H1 (cell line): ENCODE measurements around the gene FOXF1. TPM values are rescaled to one million over a fixed set of nuclear protein-coding genes. Genes with fewer than 3 reads are reported as not detected.

ENCODE experiments used
- CTCF ChIA-PET: fragments of 300-600 bp; sonication (Branson Sonifier 250); formaldehyde crosslinking; loops from one replicate; lab custom pipeline; 2021; ENCODE audit not compliant: partially characterized antibody; lab: Charles Lee
- POLR2A ChIA-PET: fragments of 300-600 bp; sonication (Branson Sonifier 250); formaldehyde crosslinking; loops from one replicate; lab custom pipeline; 2021; ENCODE audit warnings: inconsistent platforms; ENCODE audit not compliant: partially characterized antibody; lab: Charles Lee
- DNase-seq, 2 experiments: peaks; one replicate each; pipeline versions ENCODE4 v3.0.0 to v3.0.0-alpha.2; 2010 to 2022; ENCODE audit warnings: low spot score in 2 of 2, low read depth in 1 of 2, mixed read lengths in 1 of 2
- FAIRE-seq: peaks from 2 replicates; lab custom pipeline; 2011; peaks lifted over from hg19 to GRCh38; lab: Jason Lieb, UNC
- H2AFZ ChIP-seq: 2 replicates; pipeline ENCODE4 v1.8.1; 2012; ENCODE audit warnings: low read length, inconsistent platforms
- H2AK5ac ChIP-seq: 2 replicates; pipeline ENCODE4 v1.6.1; 2013; ENCODE audit warnings: low read depth, low read length
- H2BK120ac ChIP-seq: replicated peaks from 2 replicates; pipeline ENCODE3; 2013; ENCODE audit warnings: low read depth, low read length, inconsistent platforms
- H2BK12ac ChIP-seq: 2 replicates; pipeline ENCODE4 v1.6.1; 2013; ENCODE audit warnings: low read depth, low read length
- H2BK15ac ChIP-seq: 2 replicates; pipeline ENCODE4 v1.6.1; 2013; ENCODE audit warnings: low read length
- H2BK20ac ChIP-seq: 2 replicates; pipeline ENCODE4 v1.6.1; 2013; ENCODE audit warnings: low read length
- H2BK5ac ChIP-seq: 2 replicates; pipeline ENCODE4 v1.6.1; 2013; ENCODE audit warnings: low read depth, low read length
- H3K14ac ChIP-seq: 2 replicates; pipeline ENCODE4 v1.6.1; 2013; ENCODE audit warnings: inconsistent platforms; ENCODE audit not compliant: insufficient read length
- H3K18ac ChIP-seq: 2 replicates; pipeline ENCODE4 v1.6.1; 2013; ENCODE audit warnings: low read length; ENCODE audit errors: extremely low read depth
- H3K23ac ChIP-seq: 2 replicates; pipeline ENCODE4 v1.6.1; 2013; ENCODE audit warnings: inconsistent platforms; ENCODE audit not compliant: insufficient read length
- H3K23me2 ChIP-seq: 2 replicates; pipeline ENCODE4 v1.6.1; 2013; ENCODE audit warnings: low read depth, low read length
- H3K27ac ChIP-seq: 2 replicates; pipeline ENCODE4 v1.6.1; 2011; ENCODE audit warnings: low read depth, low read length, inconsistent platforms
- H3K27me3 ChIP-seq, 4 experiments: replicated peaks in 1 of 4; 1 replicate in 1 of 4; 2 replicates in 3 of 4; pipeline versions ENCODE4 v1.6.1 to v1.8.1; 2011 to 2013; ENCODE audit warnings: low read length in 3 of 4, mild to moderate bottlenecking in 3 of 4, inconsistent platforms in 2 of 4, mixed read lengths in 2 of 4, moderate library complexity in 1 of 4; ENCODE audit not compliant: control insufficient read depth in 3 of 4, insufficient read depth in 3 of 4; ENCODE audit errors: extremely low read depth in 1 of 4
- H3K36me3 ChIP-seq, 4 experiments: 2 replicates each; pipeline versions ENCODE4 v1.6.1 to v1.8.1; 2011 to 2013; ENCODE audit warnings: mild to moderate bottlenecking in 4 of 4, low read length in 3 of 4, moderate library complexity in 2 of 4, control low read depth in 1 of 4, inconsistent platforms in 1 of 4; ENCODE audit not compliant: insufficient read depth in 4 of 4, control insufficient read depth in 2 of 4
- H3K4ac ChIP-seq: replicated peaks from 2 replicates; pipeline ENCODE3; 2013; ENCODE audit warnings: low read length, low read depth, mixed read lengths, inconsistent platforms; ENCODE audit not compliant: insufficient read length
- H3K4me1 ChIP-seq, 4 experiments: replicated peaks in 1 of 4; 1 replicate in 1 of 4; 2 replicates in 3 of 4; pipeline versions ENCODE4 v1.6.1 to v1.8.1; 2011 to 2013; ENCODE audit warnings: low read length in 3 of 4, inconsistent platforms in 2 of 4, mixed read lengths in 1 of 4; ENCODE audit not compliant: insufficient read depth in 4 of 4, control insufficient read depth in 3 of 4
- H3K4me2 ChIP-seq, 2 experiments: 2 replicates each; pipeline versions ENCODE4 v1.6.1 to v1.8.1; 2011 to 2013; ENCODE audit warnings: low read depth in 2 of 2, low read length in 2 of 2, control low read depth in 1 of 2, inconsistent platforms in 1 of 2, mild to moderate bottlenecking in 1 of 2; ENCODE audit not compliant: insufficient read depth in 1 of 2
- H3K4me3 ChIP-seq, 4 experiments: fragments of 200-600, 300-600 bp in 1 of 4; sonication (generic), shearing (Covaris generic), sonication (Bioruptor Twin) in 1 of 4; 2 replicates each; pipeline versions ENCODE4 v1.5.1 to v1.8.1; 2011 to 2016; ENCODE audit warnings: low read length in 4 of 4, low read depth in 3 of 4, control low read depth in 2 of 4, inconsistent platforms in 2 of 4, mild to moderate bottlenecking in 2 of 4, mixed read lengths in 1 of 4, moderate library complexity in 1 of 4; ENCODE audit not compliant: insufficient read depth in 2 of 4; ENCODE audit errors: extremely low read depth in 1 of 4
- H3K56ac ChIP-seq: replicated peaks from 2 replicates; pipeline ENCODE3; 2013; ENCODE audit warnings: low read depth, mild to moderate bottlenecking, mixed read lengths, low read length, inconsistent platforms; ENCODE audit not compliant: insufficient read length
- H3K79me1 ChIP-seq: 2 replicates; pipeline ENCODE4 v1.6.1; 2013; ENCODE audit warnings: low read depth, low read length, control low read depth
- H3K79me2 ChIP-seq, 2 experiments: 2 replicates each; pipeline versions ENCODE4 v1.6.1 to v1.8.1; 2012 to 2013; ENCODE audit warnings: low read length in 2 of 2, mild to moderate bottlenecking in 2 of 2, inconsistent platforms in 1 of 2; ENCODE audit not compliant: insufficient read depth in 2 of 2, control insufficient read depth in 1 of 2
- H3K9ac ChIP-seq, 4 experiments: replicated peaks in 1 of 4; 1 replicate in 1 of 4; 2 replicates in 3 of 4; pipeline versions ENCODE4 v1.6.1 to v1.8.1; 2011 to 2013; ENCODE audit warnings: low read depth in 3 of 4, low read length in 3 of 4, control low read depth in 2 of 4, mild to moderate bottlenecking in 2 of 4, moderate library complexity in 2 of 4, inconsistent platforms in 1 of 4; ENCODE audit errors: extremely low read depth in 1 of 4
- H3K9me3 ChIP-seq, 2 experiments: 2 replicates each; pipeline versions ENCODE4 v1.6.1 to v1.8.1; 2012 to 2013; ENCODE audit warnings: mild to moderate bottlenecking in 2 of 2, moderate library complexity in 2 of 2, control low read depth in 1 of 2, inconsistent platforms in 1 of 2, low read depth in 1 of 2, low read length in 1 of 2, mixed read lengths in 1 of 2; ENCODE audit not compliant: insufficient read depth in 2 of 2
- H4K20me1 ChIP-seq, 2 experiments: replicated peaks in 1 of 2; 2 replicates each; pipeline versions ENCODE3 to v1.8.1; 2011 to 2013; ENCODE audit warnings: inconsistent platforms in 2 of 2, low read length in 2 of 2, mild to moderate bottlenecking in 1 of 2; ENCODE audit not compliant: insufficient read depth in 2 of 2, control insufficient read depth in 1 of 2
- H4K5ac ChIP-seq: 2 replicates; pipeline ENCODE4 v1.6.1; 2013; ENCODE audit warnings: low read length, low read depth, mixed read lengths, inconsistent platforms; ENCODE audit not compliant: insufficient read length
- H4K8ac ChIP-seq: 2 replicates; pipeline ENCODE4 v1.8.0; 2013; ENCODE audit warnings: mild to moderate bottlenecking, moderate library complexity, low read length, inconsistent platforms; ENCODE audit not compliant: insufficient read depth; ENCODE audit errors: extremely low read depth
- H4K91ac ChIP-seq: replicated peaks from 2 replicates; pipeline ENCODE3; 2013; ENCODE audit warnings: low read length, mixed read lengths, inconsistent platforms; ENCODE audit not compliant: insufficient read length
- ATF3 ChIP-seq: IDR thresholded peaks from 2 replicates; pipeline ENCODE4 v1.6.1; 2011; ENCODE audit warnings: low read depth, mild to moderate bottlenecking, low read length; ENCODE audit not compliant: insufficient read depth
- CTCF ChIP-seq, 3 experiments: IDR thresholded peaks; 1 replicate in 2 of 3; 2 replicates in 1 of 3; pipeline versions ENCODE4 v1.5.1 to v1.6.1; 2011; ENCODE audit warnings: low read length in 3 of 3, mild to moderate bottlenecking in 3 of 3, inconsistent platforms in 2 of 3, low read depth in 1 of 3, moderate library complexity in 1 of 3; ENCODE audit not compliant: insufficient read depth in 1 of 3; ENCODE audit errors: control extremely low read depth in 1 of 3
- FOSL1 ChIP-seq: IDR thresholded peaks from 2 replicates; pipeline ENCODE4 v1.6.1; 2011; ENCODE audit warnings: mild to moderate bottlenecking, low read depth, low read length, moderate library complexity; ENCODE audit not compliant: insufficient read depth
- MAX ChIP-seq: IDR thresholded peaks from 2 replicates; pipeline ENCODE4 v1.6.1; 2012; ENCODE audit warnings: inconsistent platforms
- RFX5 ChIP-seq: IDR thresholded peaks from 2 replicates; pipeline ENCODE4 v1.6.1; 2011; ENCODE audit warnings: low read depth, low read length, improper control_type of control experiment, borderline replicate concordance
- YY1 ChIP-seq: IDR thresholded peaks from 2 replicates; pipeline ENCODE4 v1.6.1; 2011; ENCODE audit warnings: low read depth, mild to moderate bottlenecking, low read length
- WGBS, 2 experiments: shearing (Covaris generic) in 1 of 2; methylation state at CpG; one replicate each; pipeline versions ENCODE4 v1.1.6 to v1.1.7; 2013 to 2015; ENCODE audit warnings: low lambda C conversion rate in 2 of 2, mixed read lengths in 2 of 2, inconsistent platforms in 1 of 2, low coverage in 1 of 2, missing lambda C conversion rate in 1 of 2; ENCODE audit not compliant: insufficient replicate concordance in 2 of 2, insufficient coverage in 1 of 2, insufficient read length in 1 of 2; ENCODE audit errors: extremely low coverage in 1 of 2, missing lambda C conversion rate in 1 of 2; 5-methylcytosine and 5-hydroxymethylcytosine counted together
- polyA plus RNA-seq, 7 experiments: library from polyadenylated mRNA; depleted of rRNA in 3 of 7; stranded (reverse) in 5 of 7; unstranded in 2 of 7; fragments of >200 nt in 5 of 7; fragments of 200-250 nt in 2 of 7; gene quantifications; 1 replicate in 5 of 7; 2 replicates in 1 of 7; 4 replicates in 1 of 7; pipeline versions ENCODE4 v1.2.1 to v1.2.3, GENCODE V29; 2011 to 2013; ENCODE audit warnings: missing spikeins in 2 of 7, mixed read lengths in 2 of 7
- total RNA-seq: library from RNA; stranded (reverse); fragmentation: NEBNext Ultra II Directional; extraction: Animal tissue kit (Norgen Biotek cat#: 25700); gene quantifications from 2 replicates; pipeline ENCODE4 v1.2.1, GENCODE V29; 2021

Gene FOXF1
- total and polyA plus RNA-seq, 2 of the 8 experiments (the other 6 are each of a cell fraction or from before 2014, with no cell fraction given): 0.02 TPM; not detected in 1

GRCh38 chr16:86540894-86541293 lies 30.6 kb downstream of the FOXF1 start:
- WGBS, 2 experiments: 81% methylated on average over 6 of the region's 6 CpGs; no CpG with 5 or more reads in 1 of the 2 experiments

More at GRCh38 chr16:86540894-86541293, 30.6 kb downstream of the FOXF1 start:
- no peak for TF ChIP-seq ATF3
- no peak for TF ChIP-seq MAX
- no peak for TF ChIP-seq CTCF (IDR thresholded peaks at IDR 0.05; ENCODE audit: control extremely low read depth in 1 of 3, insufficient read depth in 1 of 3, low read depth in 1 of 3, low read length in 3 of 3)
- no peak for TF ChIP-seq RFX5
- no peak for TF ChIP-seq FOSL1
- no peak for TF ChIP-seq YY1
- TF ChIP-seq, all 59 proteins: peak for 0
- DNase-seq: no peak
- Histone ChIP-seq H3K56ac (no peak overlapping the region), H2BK15ac (no peak overlapping the region), H3K14ac (no peak overlapping the region), H3K23ac (no peak overlapping the region), H3K23me2 (no peaks in the 10 kb centered on the region), H2BK12ac (no peak overlapping the region), H4K5ac (no peak overlapping the region), H4K8ac (no peak overlapping the region), H2BK5ac (no peak overlapping the region), H3K4me2 (no peak overlapping the region), H3K9ac (no peak overlapping the region), H2AFZ (no peak overlapping the region), H3K36me3 (peaks cover 0 to 5% (median 3%) of the 10 kb centered on the region in 4 experiments; a peak in 5 of 8 replicates), H4K91ac (no peak overlapping the region), H4K20me1 (peaks cover 0 to 2% of the 10 kb centered on the region in 2 experiments), H3K4ac (no peak overlapping the region), H3K9me3 (no peaks in the 10 kb centered on the region), H3K4me1 (no peaks in the 10 kb centered on the region), H2AK5ac (no peak overlapping the region), H3K27ac (no peak overlapping the region), H2BK120ac (no peak overlapping the region), H3K79me1 (no peaks in the 10 kb centered on the region), H3K27me3 (no peaks in the 10 kb centered on the region), H3K79me2 (no peaks in the 10 kb centered on the region), H3K4me3 (no peak overlapping the region), H2BK20ac (no peak overlapping the region), H3K18ac (no peak overlapping the region)
- POLR2A ChIA-PET: no interaction called here
- CTCF ChIA-PET: interaction anchor here (1.0 to 1.7 kb wide), 3 partner anchors 10 to 24 kb away, joined by 3 to 4 read pairs (median 4); no protein-coding TSS in a partner anchor
- no peak for FAIRE-seq
